Left lung (tissue), 10 donors: ENCODE results near the gene ARHGAP15. TPM values are rescaled to one million over a fixed set of nuclear protein-coding genes. Genes with fewer than 3 reads are reported as not detected.

Source experiments
- ATAC-seq: fragments of 200-7000 bp; cut with Tn5 transposase; one replicate; pipeline ENCODE4 v1.9.1; 2020; ENCODE audit warnings: moderate library complexity
- DNase-seq, 4 donors: peaks; one replicate each; pipeline ENCODE4 v3.0.0-alpha.2; 2013 to 2020
- H3K27ac ChIP-seq, 2 donors: fragments of 200-600 bp; sonication (generic) in 1 of 2; one replicate each; pipeline versions ENCODE4 v1.5.0 to v1.8.0; 2020 to 2021
- H3K27me3 ChIP-seq, 2 donors: fragments of 200-600 bp; sonication (generic) in 1 of 2; one replicate each; pipeline versions ENCODE4 v1.5.0 to v1.8.0; 2020 to 2021
- H3K36me3 ChIP-seq, 2 donors: fragments of 200-600 bp; sonication (generic) in 1 of 2; one replicate each; pipeline versions ENCODE4 v1.5.0 to v1.8.0; 2020 to 2021
- H3K4me1 ChIP-seq, 2 donors: fragments of 200-600 bp; one replicate each; pipeline ENCODE4 v1.8.0; 2021
- H3K4me3 ChIP-seq, 2 donors: fragments of 200-600 bp; sonication (generic) in 1 of 2; one replicate each; pipeline versions ENCODE4 v1.5.0 to v1.8.0; 2020 to 2021; ENCODE audit warnings: mild to moderate bottlenecking in 1 of 2
- H3K9me3 ChIP-seq, 2 donors: fragments of 200-600 bp; sonication (generic) in 1 of 2; one replicate each; pipeline versions ENCODE4 v1.5.0 to v1.8.0; 2020 to 2021
- CTCF ChIP-seq, 2 donors: fragments of 200-600 bp; sonication (generic) in 1 of 2; IDR thresholded peaks; one replicate each; pipeline versions ENCODE4 v1.5.0 to v1.8.0; 2021; ENCODE audit warnings: antibody characterized with exemption in 2 of 2
- intact Hi-C, 2 donors: fragments of 100-400 bp; cut with DNase I; formaldehyde crosslinking; loops; one replicate each; pipeline versions ENCODE4 v1.11.2 to v1.14.2; 2022
- polyA plus RNA-seq, 6 donors: library from polyadenylated mRNA; unstranded; fragments of 120-200 nt; gene quantifications; one replicate each; pipeline ENCODE4 v1.2.1, GENCODE V29; 2013; ENCODE audit not compliant: insufficient read length in 6 of 6
- total RNA-seq, 2 donors: library from RNA; stranded (reverse); fragmentation: NEBNext Ultra II Directional; extraction: Animal tissue kit (Norgen Biotek cat#: 25700); gene quantifications; one replicate each; pipeline ENCODE4 v1.2.1, GENCODE V29; 2021
- donor health status: DM: no; HTN: yes; CAD: no.
- donor health status: DM: no; HTN: no; CAD: no.

ARHGAP15 gene
- total and polyA plus RNA-seq, 8 donors = 16.8 to 48.3 (median 30.2) TPM

GRCh38 chr2:143779021-143779420 lies 649.8 kb downstream of the ARHGAP15 start:
- ATAC-seq = no peak
- no peak for TF ChIP-seq CTCF (IDR thresholded peaks at IDR 0.05)

GRCh38 chr2:143786026-143786765 lies 657.0 kb downstream of the ARHGAP15 start:
- TF ChIP-seq CTCF (IDR thresholded peaks at IDR 0.05) = no peak
- H3K9me3 ChIP-seq = no peaks in the 10 kb centered on the region
- H3K27ac ChIP-seq = no peak overlapping the region
- no peaks in the 10 kb centered on the region for H3K4me1 ChIP-seq
- peak in 2 of 4 donors; percentile 85 to 89 for DNase-seq
- H3K36me3 ChIP-seq = no peaks in the 10 kb centered on the region
- intact Hi-C loops = no loop called here
- ATAC-seq = no peak
- H3K4me3 ChIP-seq = no peak overlapping the region
- H3K27me3 ChIP-seq = no peaks in the 10 kb centered on the region

More at GRCh38 chr2:143779021-143779420, 649.8 kb downstream of the ARHGAP15 start:
- Histone ChIP-seq H3K4me1 (no peaks in the 10 kb centered on the region), H3K36me3 (no peaks in the 10 kb centered on the region), H3K27ac (no peak overlapping the region), H3K9me3 (no peaks in the 10 kb centered on the region), H3K4me3 (no peak overlapping the region), H3K27me3 (no peaks in the 10 kb centered on the region)
- DNase-seq = no peak
- intact Hi-C loops = no loop called here

GRCh38 chr2:143787674-143788073 lies 658.5 kb downstream of the ARHGAP15 start:
- intact Hi-C loops = no loop called here
- Histone ChIP-seq H3K4me3 (no peak overlapping the region), H3K9me3 (no peaks in the 10 kb centered on the region), H3K27ac (no peak overlapping the region), H3K4me1 (no peaks in the 10 kb centered on the region), H3K27me3 (no peaks in the 10 kb centered on the region), H3K36me3 (no peaks in the 10 kb centered on the region)
- TF ChIP-seq CTCF (IDR thresholded peaks at IDR 0.05) = no peak
- ATAC-seq (no peak), DNase-seq (no peak)

DNA sequence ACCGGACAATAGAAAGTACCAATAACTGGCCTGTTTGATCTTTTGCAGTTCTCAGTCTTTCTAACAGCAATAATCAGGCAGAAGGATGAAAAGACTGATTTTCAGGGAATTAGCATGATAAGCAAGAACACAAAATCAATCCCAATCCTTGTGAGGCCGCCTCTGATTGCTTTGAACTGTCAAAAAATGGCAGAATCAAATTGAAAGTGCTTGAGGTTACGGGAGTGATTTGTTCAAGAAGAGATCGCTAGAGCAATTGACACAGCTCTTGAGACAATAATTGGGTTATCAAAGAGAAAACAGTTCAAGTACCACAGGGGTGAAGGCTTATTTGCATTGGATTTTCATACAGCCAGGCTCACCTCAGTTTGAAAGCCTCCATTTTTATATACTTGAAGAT lies 663.4 kb downstream of the ARHGAP15 start:
- Histone ChIP-seq H3K4me3 (no peak overlapping the region), H3K36me3 (no peaks in the 10 kb centered on the region)
- no peak for ATAC-seq

GRCh38 chr2:143793381-143793780 lies 664.2 kb downstream of the ARHGAP15 start:
- H3K4me1 ChIP-seq = no peaks in the 10 kb centered on the region
- intact Hi-C loops = no loop called here
- ATAC-seq (no peak), DNase-seq (no peak)
- H3K27ac ChIP-seq = no peak overlapping the region
- TF ChIP-seq CTCF (IDR thresholded peaks at IDR 0.05) = no peak
- no peak overlapping the region for H3K4me3 ChIP-seq
- H3K9me3 ChIP-seq = no peaks in the 10 kb centered on the region
- no peaks in the 10 kb centered on the region for H3K27me3 ChIP-seq
- no peaks in the 10 kb centered on the region for H3K36me3 ChIP-seq

More for the DNA sequence above, 663.4 kb downstream of the ARHGAP15 start:
- intact Hi-C loops = no loop called here
- no peak for TF ChIP-seq CTCF (IDR thresholded peaks at IDR 0.05)
- H3K27me3 ChIP-seq = no peaks in the 10 kb centered on the region
- H3K4me1 ChIP-seq = no peaks in the 10 kb centered on the region
- H3K27ac ChIP-seq = no peak overlapping the region
- no peaks in the 10 kb centered on the region for H3K9me3 ChIP-seq
- DNase-seq = no peak
